HG03280 (cell line): ENCODE results near the gene TSR3.

ENCODE experiments used
- ATAC-seq: cut with Tn5 transposase; IDR thresholded peaks from one replicate; pipeline ENCODE4 v1.9.1; 2021; ENCODE audit warnings: mild to moderate bottlenecking, moderate library complexity; ENCODE audit not compliant: unreplicated experiment

Gene TSR3

GRCh38 chr16:1326391-1326790 is 25.3 kb downstream of the TSR3 start:
- no peak for ATAC-seq

DNA sequence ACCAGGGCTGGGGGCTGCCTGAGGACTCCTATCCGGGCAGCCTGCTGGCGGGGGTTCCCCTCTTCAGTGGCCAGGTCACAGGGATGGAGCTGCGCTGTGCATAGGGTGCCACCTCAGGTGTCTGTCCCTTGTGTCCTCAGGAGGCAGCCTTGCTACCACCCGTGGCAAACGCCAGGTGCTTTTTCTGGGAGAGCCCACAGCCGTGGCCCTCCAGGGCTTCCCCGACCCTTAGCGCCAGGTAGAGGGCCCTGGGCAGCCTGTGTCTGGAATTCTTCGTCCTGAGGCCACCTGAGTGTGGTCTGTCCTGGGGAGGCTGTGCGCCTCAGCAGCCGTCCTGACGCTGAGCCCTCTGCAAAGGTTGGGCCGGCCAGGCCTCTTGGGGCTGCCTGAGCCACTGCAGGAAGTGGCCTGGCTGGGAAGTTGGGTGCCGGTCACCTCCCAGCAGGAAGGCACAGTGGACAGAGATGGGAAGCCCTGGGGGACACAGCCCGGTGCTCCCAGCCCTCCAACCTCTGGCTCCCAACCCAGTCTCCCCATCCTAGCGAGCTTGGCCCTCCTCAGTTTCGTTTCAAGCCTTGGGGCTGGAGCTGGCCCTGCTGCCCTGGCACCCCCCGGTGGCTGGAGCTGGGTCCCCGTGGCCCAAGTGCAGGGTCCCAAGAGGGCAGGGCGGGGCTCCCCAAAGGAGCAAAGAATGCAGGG is 25.9 kb downstream of the TSR3 start:
- no peak for ATAC-seq

DNA sequence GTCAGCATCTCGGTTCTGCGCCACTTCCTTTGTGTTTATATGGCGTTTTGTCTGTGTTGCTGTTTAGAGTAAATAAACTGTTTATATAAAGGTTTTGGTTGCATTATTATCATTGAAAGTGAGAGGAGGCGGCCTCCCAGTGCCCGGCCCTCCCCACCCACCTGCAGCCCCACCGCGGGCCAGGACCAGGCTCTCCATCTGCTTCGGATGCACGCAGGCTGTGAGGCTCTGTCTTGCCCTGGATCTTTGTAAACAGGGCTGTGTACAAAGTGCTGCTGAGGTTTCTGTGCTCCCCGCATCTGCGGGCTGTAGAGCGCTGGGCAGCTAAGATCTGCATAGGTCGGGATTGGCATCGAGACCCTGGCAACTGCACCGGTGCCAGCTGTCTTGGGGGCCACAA is 26.4 kb downstream of the TSR3 start:
- no peak for ATAC-seq

DNA sequence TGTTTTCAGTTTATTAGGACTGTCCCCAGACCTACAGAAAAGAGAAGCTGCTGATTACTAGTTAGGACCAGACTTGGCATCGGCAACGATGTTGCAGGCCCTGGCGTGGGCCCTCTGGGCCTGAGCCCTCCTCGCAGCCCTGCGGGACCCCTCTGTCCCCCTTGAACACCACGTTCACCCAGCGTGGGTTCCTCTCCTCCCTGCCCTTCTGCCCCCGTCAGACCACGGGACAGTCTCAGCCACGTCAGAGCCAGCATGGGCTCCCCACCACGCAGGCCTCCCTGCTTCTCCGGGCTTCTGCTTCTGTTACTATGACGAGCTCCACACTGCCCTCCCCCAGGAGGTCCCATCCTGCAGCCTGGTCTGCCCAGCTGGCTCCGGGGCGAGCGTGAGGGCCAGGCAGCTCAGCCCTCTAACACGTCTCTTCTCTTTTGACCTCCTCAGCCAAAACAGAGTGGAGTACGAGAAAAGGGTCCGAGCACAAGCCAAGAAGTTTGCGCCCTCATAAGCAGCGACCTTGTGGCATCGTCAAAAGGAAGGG is 27.3 kb downstream of the TSR3 start:
- ATAC-seq: no peak

- ATAC-seq: no peak
Measured at GRCh38 chr16:1323296-1324239, 28.1 kb downstream of the TSR3 start.

- no peak for ATAC-seq
Measured at GRCh38 chr16:1322407-1322806, 29.3 kb downstream of the TSR3 start.

GRCh38 chr16:1320658-1321240 is 30.9 kb downstream of the TSR3 start:
- ATAC-seq: no peak

- no peak for ATAC-seq
Measured at GRCh38 chr16:1320097-1320496, 31.6 kb downstream of the TSR3 start.

- ATAC-seq: no peak
Measured at GRCh38 chr16:1319041-1319440, 32.6 kb downstream of the TSR3 start.

- ATAC-seq: no peak
Measured at GRCh38 chr16:1318268-1318545, 33.5 kb downstream of the TSR3 start.

- ATAC-seq: no peak
Measured at GRCh38 chr16:1317479-1318267, 34.0 kb downstream of the TSR3 start.

DNA sequence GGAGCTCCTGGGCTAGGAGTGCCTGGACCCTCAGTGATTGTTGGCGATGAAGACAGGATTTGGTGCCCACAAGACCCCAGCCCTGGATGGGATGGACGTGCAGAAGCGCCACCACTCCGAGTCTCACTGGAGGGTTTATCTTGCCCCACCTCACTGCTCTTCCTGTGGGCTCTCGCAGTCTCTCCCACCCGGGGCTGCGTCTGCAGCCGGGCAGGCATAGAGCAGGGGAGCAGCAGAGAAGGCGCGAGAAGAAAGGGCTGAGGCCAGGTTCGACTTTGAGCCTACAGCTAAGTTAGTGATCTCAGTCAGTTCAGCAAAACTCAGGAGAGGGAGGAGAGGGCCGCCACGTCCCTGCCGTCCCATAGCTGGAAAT is 35.7 kb downstream of the TSR3 start:
- no peak for ATAC-seq

DNA sequence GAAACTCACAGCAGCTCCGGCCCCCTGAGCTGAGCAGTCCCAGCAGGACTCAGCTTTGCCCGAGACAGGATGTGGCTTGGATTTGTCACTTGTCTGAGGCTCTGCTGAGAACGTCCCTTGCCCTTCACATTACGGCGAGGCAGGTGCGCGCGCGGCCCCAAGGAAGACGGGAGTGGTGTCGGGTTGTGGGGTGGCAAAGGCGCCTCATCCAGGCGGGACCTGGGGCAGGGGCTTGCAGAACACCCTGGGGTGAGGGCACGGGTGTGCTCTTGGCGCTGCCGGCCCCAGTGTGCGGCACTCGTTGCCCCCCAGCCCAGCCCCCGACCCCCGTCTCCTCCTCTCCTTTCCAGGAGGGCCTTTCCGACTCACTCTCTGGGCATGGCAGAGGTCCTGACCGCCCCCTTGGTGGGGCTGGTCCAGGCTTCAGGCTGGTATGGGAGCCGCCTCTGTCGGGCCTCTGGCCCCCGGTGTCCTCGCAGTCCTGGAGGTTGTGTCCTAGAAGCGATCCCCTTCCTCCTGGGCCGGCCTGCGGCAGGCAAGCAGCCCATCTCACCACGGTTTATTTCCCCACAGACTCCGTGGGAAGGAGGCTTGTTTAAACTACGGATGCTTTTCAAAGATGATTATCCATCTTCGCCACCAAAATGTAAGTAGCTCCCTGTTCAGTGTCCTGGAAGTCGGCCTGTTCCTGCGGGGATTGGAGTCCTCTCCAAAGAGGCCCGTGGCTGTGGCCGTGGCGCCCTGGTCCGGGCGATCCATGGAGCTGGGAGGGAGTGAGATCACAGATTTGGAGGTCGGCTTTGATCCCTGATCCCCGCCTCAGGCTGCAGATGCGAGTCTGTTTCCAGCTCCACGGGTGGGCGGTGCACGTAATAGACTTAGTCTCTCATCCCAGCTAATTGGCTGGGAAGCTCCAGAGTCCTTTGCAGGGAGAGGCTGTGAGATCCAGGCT is 36.3 kb downstream of the TSR3 start:
- ATAC-seq: no peak

- ATAC-seq: no peak
Measured at GRCh38 chr16:1314399-1315068, 37.1 kb downstream of the TSR3 start.

DNA sequence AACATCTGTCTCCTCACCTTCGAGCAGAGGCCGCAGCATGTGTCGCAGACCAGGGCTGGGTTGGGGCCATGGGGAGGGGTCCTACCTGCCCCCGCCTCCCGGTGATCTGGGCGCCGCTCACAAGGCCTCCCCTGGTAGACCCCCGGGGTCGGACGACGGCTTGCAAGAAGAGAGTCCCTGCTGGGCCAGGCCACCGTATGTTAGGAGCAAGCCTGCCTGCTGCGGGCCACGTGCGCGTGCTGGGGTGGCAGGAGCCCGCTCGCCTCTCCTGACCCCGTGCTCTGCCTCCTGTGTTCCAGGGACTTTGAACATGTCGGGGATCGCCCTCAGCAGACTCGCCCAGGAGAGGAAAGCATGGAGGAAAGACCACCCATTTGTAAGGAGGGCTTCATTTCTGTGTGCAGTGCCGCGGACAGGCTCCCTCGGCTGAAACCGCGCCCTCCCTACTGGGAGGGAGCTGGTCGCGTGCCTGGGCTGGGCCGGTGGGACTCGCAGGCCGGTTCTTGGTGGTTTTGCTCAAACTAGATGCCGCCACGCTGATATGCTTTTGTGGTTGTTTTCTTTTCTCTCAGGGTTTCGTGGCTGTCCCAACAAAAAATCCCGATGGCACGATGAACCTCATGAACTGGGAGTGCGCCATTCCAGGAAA is 37.8 kb downstream of the TSR3 start:
- no peak for ATAC-seq

GRCh38 chr16:1312903-1313302 is 38.8 kb downstream of the TSR3 start:
- no peak for ATAC-seq

DNA sequence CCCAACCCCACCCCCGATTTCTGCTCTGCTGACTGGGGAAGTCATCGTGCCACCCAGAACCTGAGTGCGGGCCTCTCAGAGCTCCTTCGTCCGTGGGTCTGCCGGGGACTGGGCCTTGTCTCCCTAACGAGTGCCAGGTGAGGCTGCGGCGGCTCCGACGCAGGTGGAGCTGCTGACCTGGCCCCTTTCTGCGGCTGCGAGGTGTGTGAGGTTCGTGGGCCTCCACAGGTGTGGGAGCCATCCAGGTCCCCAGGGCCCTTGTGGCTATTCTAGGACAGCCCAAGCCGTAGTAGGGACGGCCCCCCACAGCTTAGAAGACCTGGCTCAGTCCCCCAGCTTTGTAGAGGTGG is 39.2 kb downstream of the TSR3 start:
- no peak for ATAC-seq

- no peak for ATAC-seq
Measured at GRCh38 chr16:1311738-1312466, 39.8 kb downstream of the TSR3 start.
